Activated T-helper 1 cell treated with anti-CD3 and anti-CD28 coated beads, Interleukin-12 subunit alpha, Interleukin-12 subunit beta, Interleukin-2, Interleukin-4 antibody, amounts not matched to agents 30 ng/mL and 10 ng/mL and 1 ng/mL, durations not matched to agents 14 hours and 24 hours and 36 hours (primary cell): ENCODE measurements around the gene GVQW3. TPM values are rescaled to one million over a fixed set of nuclear protein-coding genes. Genes with fewer than 3 reads are reported as not detected.
A peak's percentile ranks its signal among the peaks of the same experiment; 100 is the strongest.
"Not testable (repeated sequence)": the region's sequence is repeated elsewhere in the genome, so short reads cannot be mapped to it uniquely, and the experiment has no call there.

Experiments used
- DNase-seq: peaks from one replicate; pipeline ENCODE4 v3.0.0; 2021; ENCODE audit warnings: low spot score
- H3K27ac Mint-ChIP-seq: one replicate; pipeline ENCODE4 v1.8.0; 2021; ENCODE audit warnings: mild to moderate bottlenecking, mixed read lengths
- H3K27me3 Mint-ChIP-seq: one replicate; pipeline ENCODE4 v1.8.0; 2022; ENCODE audit warnings: mild to moderate bottlenecking, moderate library complexity, mixed read lengths; ENCODE audit not compliant: insufficient read depth
- H3K36me3 Mint-ChIP-seq: one replicate; pipeline ENCODE4 v1.8.0; 2021; ENCODE audit warnings: low read depth, mixed read lengths
- H3K4me1 Mint-ChIP-seq: one replicate; pipeline ENCODE4 v1.8.0; 2021; ENCODE audit warnings: low read depth, mixed read lengths
- H3K4me3 Mint-ChIP-seq: one replicate; pipeline ENCODE4 v1.8.0; 2021; ENCODE audit warnings: mild to moderate bottlenecking, moderate library complexity, mixed read lengths
- H3K9me3 Mint-ChIP-seq: one replicate; pipeline ENCODE4 v1.8.0; 2021; ENCODE audit warnings: mixed read lengths
- intact Hi-C: fragments of 100-400 bp; cut with micrococcal nuclease; formaldehyde crosslinking; loops from one replicate; pipeline ENCODE4 v1.15.1; 2024
- total RNA-seq: library from RNA; stranded (reverse); gene quantifications from 2 replicates; pipeline ENCODE4 v1.2.3, GENCODE V29; 2022

The GVQW3 gene
- total RNA-seq, 1 donor from 2014 or later: 3.9 TPM

DNA sequence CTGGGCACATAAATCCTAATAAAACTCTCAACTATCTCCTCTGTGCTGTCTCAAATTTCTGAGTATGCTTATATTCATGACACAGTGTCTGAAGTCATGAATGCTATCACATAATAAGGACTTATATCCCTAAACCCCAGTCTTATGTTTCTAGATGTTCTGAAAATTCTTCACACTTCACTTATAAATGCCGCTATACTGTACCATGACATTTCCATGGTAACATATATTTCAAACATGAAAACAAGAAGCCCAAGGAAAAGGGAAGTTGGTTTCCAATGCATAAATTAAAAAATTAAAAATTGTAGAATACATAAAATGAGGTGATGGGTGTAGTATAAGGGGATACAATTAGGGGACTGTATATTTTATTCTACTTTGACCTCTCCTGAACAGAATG, 11.7 kb downstream of the GVQW3 start:
- no peak for DNase-seq
- Mint-ChIP-seq H3K4me3 (no peak overlapping the region), H3K9me3 (no peaks in the 10 kb centered on the region), H3K4me1 (no peaks in the 10 kb centered on the region), H3K27ac (no peak overlapping the region), H3K27me3 (peaks cover 11% of the 10 kb centered on the region), H3K36me3 (no peaks in the 10 kb centered on the region)
- intact Hi-C loops: no loop called here

- Mint-ChIP-seq H3K4me3 (no peak overlapping the region), H3K27me3 (peaks cover 11% of the 10 kb centered on the region), H3K27ac (no peak overlapping the region), H3K36me3 (no peaks in the 10 kb centered on the region), H3K4me1 (no peaks in the 10 kb centered on the region), H3K9me3 (no peaks in the 10 kb centered on the region)
- intact Hi-C loops: no loop called here
- no peak for DNase-seq
Observed at GRCh38 chr11:76394411-76394810, 13.3 kb downstream of the GVQW3 start.

DNA sequence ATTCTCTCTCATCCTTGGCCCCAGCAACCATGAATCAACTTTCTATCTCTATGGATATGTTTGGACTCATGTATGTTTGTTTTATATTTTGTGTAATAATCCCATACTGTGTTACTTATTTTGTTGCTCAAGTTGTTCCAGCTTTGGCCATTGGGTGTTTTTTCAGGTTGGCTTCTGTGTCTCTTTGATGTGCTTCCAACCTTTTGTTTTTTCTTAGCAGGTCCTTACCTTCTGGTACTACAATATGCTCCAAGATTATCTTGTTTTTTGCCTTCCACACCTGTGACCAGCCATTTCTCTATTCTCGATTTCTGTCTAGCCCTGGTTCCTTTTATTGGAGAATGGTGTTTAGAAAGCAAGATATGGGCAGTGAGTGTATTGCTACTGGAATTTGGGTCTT, 14.2 kb downstream of the GVQW3 start:
- intact Hi-C loops: no loop called here
- H3K27me3 Mint-ChIP-seq: peaks cover 11% of the 10 kb centered on the region
- H3K36me3 Mint-ChIP-seq: no peaks in the 10 kb centered on the region
- no peaks in the 10 kb centered on the region for H3K4me1 Mint-ChIP-seq
- no peak for DNase-seq
- H3K27ac Mint-ChIP-seq: no peak overlapping the region
- no peak overlapping the region for H3K4me3 Mint-ChIP-seq
- no peaks in the 10 kb centered on the region for H3K9me3 Mint-ChIP-seq

- Mint-ChIP-seq H3K36me3 (no peaks in the 10 kb centered on the region), H3K4me3 (no peak overlapping the region), H3K27me3 (peaks cover 12% of the 10 kb centered on the region), H3K9me3 (no peaks in the 10 kb centered on the region), H3K27ac (no peak overlapping the region), H3K4me1 (no peaks in the 10 kb centered on the region)
- intact Hi-C loops: no loop called here
- DNase-seq: no peak
Observed at GRCh38 chr11:76397383-76397782, 16.3 kb downstream of the GVQW3 start.

GRCh38 chr11:76400967-76401366, 19.8 kb downstream of the GVQW3 start:
- Mint-ChIP-seq H3K4me3 (no peak overlapping the region), H3K9me3 (no peaks in the 10 kb centered on the region), H3K27ac (no peak overlapping the region), H3K27me3 (peaks cover 4% of the 10 kb centered on the region), H3K4me1 (no peaks in the 10 kb centered on the region), H3K36me3 (no peaks in the 10 kb centered on the region)
- intact Hi-C loops: no loop called here
- no peak for DNase-seq

DNA sequence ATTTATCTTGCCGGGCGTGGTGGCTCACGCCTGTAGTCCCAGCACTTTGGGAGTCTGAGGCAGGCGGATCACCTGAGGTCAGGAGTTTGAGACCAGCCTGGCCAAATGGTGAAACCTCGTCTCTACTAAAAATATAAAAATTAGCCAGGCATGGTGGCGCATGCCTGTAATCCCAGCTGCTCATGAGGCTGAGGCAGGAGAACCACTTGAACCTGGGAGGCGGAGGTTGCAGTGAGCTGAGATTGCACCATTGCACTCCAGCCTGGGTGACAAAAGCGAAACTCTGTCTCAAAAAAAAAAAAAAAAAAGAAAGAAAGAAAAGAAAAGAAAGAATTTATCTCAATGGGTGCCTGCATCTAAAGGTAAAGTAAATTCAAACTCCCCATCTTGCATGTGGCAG, 20.4 kb downstream of the GVQW3 start:
- H3K4me1 Mint-ChIP-seq, H3K4me3 Mint-ChIP-seq, DNase-seq, H3K27ac Mint-ChIP-seq, H3K36me3 Mint-ChIP-seq, intact Hi-C loops, H3K9me3 Mint-ChIP-seq, H3K27me3 Mint-ChIP-seq: not testable (repeated sequence)

- H3K36me3 Mint-ChIP-seq: no peaks in the 10 kb centered on the region
- H3K27me3 Mint-ChIP-seq: peaks cover 7% of the 10 kb centered on the region
- intact Hi-C loops: no loop called here
Observed at GRCh38 chr11:76406359-76406758, 25.2 kb downstream of the GVQW3 start.

GRCh38 chr11:76408171-76408965, 27.2 kb downstream of the GVQW3 start:
- peaks cover 8% of the 10 kb centered on the region for H3K27me3 Mint-ChIP-seq
- peaks cover 6% of the 10 kb centered on the region for H3K4me1 Mint-ChIP-seq
- no peak overlapping the region for H3K27ac Mint-ChIP-seq
- no peak for DNase-seq
- no peaks in the 10 kb centered on the region for H3K36me3 Mint-ChIP-seq
- intact Hi-C loops: no loop called here
- H3K4me3 Mint-ChIP-seq: no peak overlapping the region
- H3K9me3 Mint-ChIP-seq: no peaks in the 10 kb centered on the region

More at GRCh38 chr11:76406359-76406758, 25.2 kb downstream of the GVQW3 start:
- no peak overlapping the region for H3K4me3 Mint-ChIP-seq
- DNase-seq: no peak
- H3K27ac Mint-ChIP-seq: no peak overlapping the region
- peaks cover 6% of the 10 kb centered on the region for H3K4me1 Mint-ChIP-seq
- no peaks in the 10 kb centered on the region for H3K9me3 Mint-ChIP-seq

DNA sequence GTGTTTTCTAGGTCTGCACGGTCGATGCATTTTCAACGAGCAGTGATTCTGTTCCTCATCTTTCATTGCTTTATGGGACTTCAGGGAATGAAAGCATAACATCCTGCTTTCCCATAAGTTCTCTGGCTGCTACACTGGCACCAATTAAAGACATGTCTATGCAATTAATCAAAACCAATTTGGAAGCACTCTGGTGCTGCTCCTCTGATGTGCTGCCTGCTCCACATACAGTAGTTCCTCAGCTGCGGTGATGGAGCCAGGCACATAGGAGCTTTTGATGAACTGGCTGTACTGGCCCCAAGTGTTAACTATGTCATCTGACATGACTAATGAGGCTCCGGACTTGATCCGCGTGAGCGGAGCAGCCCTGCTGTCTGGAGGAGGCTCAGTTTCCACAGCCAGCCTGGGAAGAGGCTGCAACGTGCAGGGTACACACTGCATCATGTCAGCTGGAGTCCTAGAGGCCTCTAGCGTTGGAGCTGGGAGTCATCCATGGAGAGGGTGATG, 29.8 kb downstream of the GVQW3 start:
- no peaks in the 10 kb centered on the region for H3K36me3 Mint-ChIP-seq

DNA sequence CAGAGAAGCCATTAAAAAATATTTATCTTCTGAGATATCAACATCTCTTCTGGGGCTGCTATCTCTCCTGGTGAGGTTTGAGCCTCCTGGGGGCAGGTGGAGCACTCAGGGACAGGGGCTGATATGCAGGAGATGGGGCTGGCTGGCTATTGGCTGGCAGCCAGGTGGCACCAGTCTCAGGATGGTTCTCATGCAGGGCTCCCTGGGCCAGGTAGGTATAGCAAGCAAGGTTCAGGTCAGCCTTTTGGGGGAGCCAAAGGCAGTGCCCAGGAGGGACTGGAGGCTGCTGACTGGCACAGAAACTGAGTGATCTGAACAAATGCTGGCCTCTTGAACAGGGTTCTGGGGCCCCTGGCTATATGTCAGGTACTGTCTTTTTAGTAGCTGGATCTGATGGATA, 34.0 kb downstream of the GVQW3 start:
- no peaks in the 10 kb centered on the region for H3K4me1 Mint-ChIP-seq
- DNase-seq: no peak
- peaks cover 23% of the 10 kb centered on the region for H3K27me3 Mint-ChIP-seq
- no peak overlapping the region for H3K4me3 Mint-ChIP-seq
- H3K36me3 Mint-ChIP-seq: no peaks in the 10 kb centered on the region
- intact Hi-C loops: no loop called here
- H3K27ac Mint-ChIP-seq: no peak overlapping the region
- H3K9me3 Mint-ChIP-seq: no peaks in the 10 kb centered on the region

More for the DNA sequence above, 29.8 kb downstream of the GVQW3 start:
- Mint-ChIP-seq H3K4me3 (no peak overlapping the region), H3K9me3 (no peaks in the 10 kb centered on the region), H3K27ac (no peak overlapping the region), H3K27me3 (peaks cover 13% of the 10 kb centered on the region), H3K4me1 (peaks cover 6% of the 10 kb centered on the region)
- no peak for DNase-seq
- intact Hi-C loops: no loop called here

GRCh38 chr11:76419896-76420295, 38.8 kb downstream of the GVQW3 start:
- H3K9me3 Mint-ChIP-seq: no peaks in the 10 kb centered on the region
- no peak overlapping the region for H3K4me3 Mint-ChIP-seq
- H3K27me3 Mint-ChIP-seq: peaks cover 12% of the 10 kb centered on the region
- H3K36me3 Mint-ChIP-seq: no peaks in the 10 kb centered on the region
- H3K27ac Mint-ChIP-seq: no peak overlapping the region
- intact Hi-C loops: no loop called here
- no peak for DNase-seq
- peaks cover 19% of the 10 kb centered on the region for H3K4me1 Mint-ChIP-seq

GRCh38 chr11:76424379-76424778, 43.3 kb downstream of the GVQW3 start:
- peak overlapping the region; percentile 8 for H3K27ac Mint-ChIP-seq
- peaks cover 23% of the 10 kb centered on the region for H3K4me1 Mint-ChIP-seq
- H3K9me3 Mint-ChIP-seq: no peaks in the 10 kb centered on the region
- H3K4me3 Mint-ChIP-seq: no peak overlapping the region
- intact Hi-C loops: loop anchor here (1.0 kb wide), 2 partner anchors 20 to 44 kb away; no protein-coding TSS in a partner anchor
- peaks cover 5% of the 10 kb centered on the region for H3K27me3 Mint-ChIP-seq
- H3K36me3 Mint-ChIP-seq: no peaks in the 10 kb centered on the region
- DNase-seq: no peak

DNA sequence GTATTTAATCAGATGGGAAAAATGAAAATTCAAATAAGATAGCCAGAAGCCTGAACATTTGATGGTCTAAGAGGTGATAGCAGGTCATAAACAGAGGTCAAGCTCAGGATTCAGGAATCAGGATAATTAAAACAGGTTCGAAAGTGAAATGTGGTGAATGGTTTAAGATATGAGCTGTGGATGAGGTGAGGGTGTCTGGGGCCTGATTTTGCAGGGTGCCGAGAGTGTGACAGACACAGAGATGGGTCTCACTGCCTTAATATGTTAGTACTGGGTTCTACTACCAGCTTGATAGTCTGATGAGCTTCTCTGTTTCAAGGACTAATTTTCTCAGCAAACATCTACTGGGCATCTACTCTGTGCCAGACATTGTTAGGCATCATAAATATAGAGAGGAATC, 43.8 kb downstream of the GVQW3 start:
- H3K4me3 Mint-ChIP-seq: no peak overlapping the region
- peaks cover 6% of the 10 kb centered on the region for H3K27me3 Mint-ChIP-seq
- H3K4me1 Mint-ChIP-seq: peaks cover 23% of the 10 kb centered on the region
- no peak for DNase-seq
- no peaks in the 10 kb centered on the region for H3K9me3 Mint-ChIP-seq
- no peaks in the 10 kb centered on the region for H3K36me3 Mint-ChIP-seq
- H3K27ac Mint-ChIP-seq: no peak overlapping the region
- intact Hi-C loops: loop anchor here (1.0 kb wide), 2 partner anchors 19 to 45 kb away; no protein-coding TSS in a partner anchor
